Measurements from ENCODE around the gene BCL2L14. TPM values are rescaled to one million over a fixed set of nuclear protein-coding genes. Genes with fewer than 3 reads are reported as not detected.

The BCL2L14 gene
- total and polyA plus RNA-seq, 2 of the 4 experiments (the other 2 are of a cell fraction): not detected

- peaks cover 6% of the 10 kb centered on the region; the same call in 1 of the 2 replicates for H3K9me3 ChIP-seq (ENCODE audit: control insufficient read depth, insufficient read depth, low read length)
- ChIA-PET CTCF (no interaction called here), POLR2A (ENCODE audit: unreplicated experiment) (no interaction called here)
- H3K79me1 ChIP-seq (ENCODE audit: low read depth in 1 of 2, low read length in 2 of 2): 0 out of 4 replicates have a peak, but pooled peaks cover 0 to 4% of the 10 kb centered on the region in 2 experiments
- no TSS peak for BruUV-seq (replicated peaks)
- H3K23ac ChIP-seq (ENCODE audit: low read depth, low read length): peak overlapping the region; percentile 26; the same call in 1 of the 2 replicates
- no peak for ATAC-seq (ENCODE audit: low read depth)
- H3K4ac ChIP-seq (ENCODE audit: low read depth, low read length): peak overlapping the region; percentile 72
- H3K18ac ChIP-seq (ENCODE audit: low read depth, low read length): no peak overlapping the region
- no peak overlapping the region for H2AFZ ChIP-seq (replicated peaks; ENCODE audit: low read length, poor library complexity)
- H2AK9ac ChIP-seq (replicated peaks; ENCODE audit: low read depth, low read length, poor library complexity): no peak overlapping the region
- H3K9ac ChIP-seq (ENCODE audit: low read depth, low read length): no peak overlapping the region
- intact Hi-C loops (cut with micrococcal nuclease): no loop called here
- no peak overlapping the region for H4K5ac ChIP-seq (ENCODE audit: low read depth, low read length)
- no peak overlapping the region for H2BK5ac ChIP-seq (ENCODE audit: low read depth, low read length, poor library complexity, severe bottlenecking)
- no peak overlapping the region for H3K4me3 ChIP-seq (ENCODE audit: insufficient read depth, low read depth, low read length)
- no peak overlapping the region; the same call in 1 of the 2 replicates for H3K27ac ChIP-seq (ENCODE audit: insufficient read depth, low read length)
- peak overlapping the region; percentile 91 for H2BK120ac ChIP-seq (ENCODE audit: low read depth, low read length)
- H3K56ac ChIP-seq (ENCODE audit: extremely low read depth, insufficient read depth, low read length): no peak overlapping the region
- in situ Hi-C loops (cut with MboI; ENCODE audit: low sequenced_read_pairs): no loop called here
- H3K27me3 ChIP-seq (ENCODE audit: control insufficient read depth, insufficient read depth, low read length): no peaks in the 10 kb centered on the region
- peak overlapping the region; percentile 23; the same call in 1 of the 3 replicates for H2BK15ac ChIP-seq (ENCODE audit: low read depth, low read length)
- 100% methylated on average over 1 of the region's 3 CpGs; no CpG with 5 or more reads in 1 of the 2 experiments for WGBS, 2 experiments (ENCODE audit: extremely low coverage in 2 of 2, insufficient read length in 1 of 2)
- H4K91ac ChIP-seq (ENCODE audit: insufficient read depth, low read depth, low read length): peak overlapping the region; percentile 84; the same call in 1 of the 2 replicates
- H3K14ac ChIP-seq (replicated peaks; ENCODE audit: low read depth, low read length): peak overlapping the region; percentile 78
- H4K8ac ChIP-seq (ENCODE audit: low read depth in 2 of 2, low read length in 2 of 2): peak overlapping the region in 1 of 2 experiments; percentile 6; a peak in 1 of 4 replicates
- peaks cover 16% of the 10 kb centered on the region for H3K4me1 ChIP-seq (ENCODE audit: control insufficient read depth, insufficient read depth, low read length)
- dilution Hi-C loops (cut with HindIII; ENCODE audit: low sequenced_read_pairs, unreplicated experiment): no loop called here
- H4K20me1 ChIP-seq (ENCODE audit: insufficient read depth, low read length): peaks cover 4% of the 10 kb centered on the region
- peaks cover 21% of the 10 kb centered on the region for H3K9me1 ChIP-seq (ENCODE audit: insufficient read depth, low read length)
- H3K36me3 ChIP-seq (ENCODE audit: control insufficient read depth, insufficient read depth, low read length): no peaks in the 10 kb centered on the region
- H3K4me2 ChIP-seq (ENCODE audit: low read depth, low read length): no peak overlapping the region
- H2AK5ac ChIP-seq (ENCODE audit: low read depth, low read length): no peak overlapping the region; the same call in 1 of the 2 replicates
- TF ChIP-seq ELK1 (IDR thresholded peaks at IDR 0.05; ENCODE audit: borderline replicate concordance, low read depth, low read length): no peak
- TF ChIP-seq MXI1 (IDR thresholded peaks at IDR 0.05; ENCODE audit: borderline replicate concordance, low read depth, low read length): no peak
- TF ChIP-seq BHLHE40 (IDR thresholded peaks at IDR 0.05; ENCODE audit: low read depth, low read length): no peak
- TF ChIP-seq CEBPB (IDR thresholded peaks at IDR 0.05; ENCODE audit: low read depth, low read length): no peak
- TF ChIP-seq NFE2L2 (IDR thresholded peaks at IDR 0.05; ENCODE audit: low read depth, low read length): no peak
- TF ChIP-seq USF2 (IDR thresholded peaks at IDR 0.05; ENCODE audit: low read depth, low read length): no peak
- TF ChIP-seq SMC3 (IDR thresholded peaks at IDR 0.05; ENCODE audit: low read depth, low read length): no peak
- TF ChIP-seq RCOR1 (IDR thresholded peaks at IDR 0.05; ENCODE audit: insufficient replicate concordance, low read length): no peak
- no peak for TF ChIP-seq CHD1 (IDR thresholded peaks at IDR 0.05; ENCODE audit: low read depth, low read length)
- no peak for TF ChIP-seq POLR2A (IDR thresholded peaks at IDR 0.05; ENCODE audit: low read depth, low read length)
- TF ChIP-seq MAZ (IDR thresholded peaks at IDR 0.05; ENCODE audit: borderline replicate concordance, low read depth, low read length): no peak
- TF ChIP-seq MAFK (IDR thresholded peaks at IDR 0.05; ENCODE audit: low read depth, low read length): no peak
- TF ChIP-seq RFX5 (IDR thresholded peaks at IDR 0.05; ENCODE audit: low read depth, low read length): no peak
- TF ChIP-seq FOS (IDR thresholded peaks at IDR 0.05; ENCODE audit: low read depth, low read length): no peak
- TF ChIP-seq RAD21 (IDR thresholded peaks at IDR 0.05; ENCODE audit: low read length): no peak
- no peak for TF ChIP-seq CTCF (conservative IDR thresholded peaks at IDR 0.05; ENCODE audit: low read depth, low read length)
- DNase-seq: no peak
- peak overlapping the region; percentile 95 for H2BK20ac ChIP-seq (ENCODE audit: low read depth, low read length)
Measured at GRCh38 chr12:12091071-12091470, 20.3 kb downstream of the BCL2L14 start.
